IMR-90 (cell line): ENCODE data around the gene EBF3. TPM values are rescaled to one million over a fixed set of nuclear protein-coding genes. Genes with fewer than 3 reads are reported as not detected.

Source experiments
- ATAC-seq: fragments of 200-7000 bp; cut with Tn5 transposase; 2 replicates; pipeline ENCODE4 v1.9.1; 2020; ENCODE audit warnings: low read depth, mild to moderate bottlenecking, moderate library complexity
- BruUV-seq: library from RNA; stranded (reverse); fragments of 400-500 nt; replicated peaks from 2 replicates; lab custom pipeline; 2021; lab: Mats Ljungman, UMichigan
- CTCF ChIA-PET: fragments of 300-600 bp; formaldehyde crosslinking; extraction: SDS; loops from one replicate; lab custom pipeline; 2021; ENCODE audit warnings: antibody characterized with exemption; lab: Yijun Ruan, JAX
- POLR2A ChIA-PET: fragments of 300-600 bp; sonication (Branson Sonifier 250); formaldehyde crosslinking; loops from one replicate; lab custom pipeline; 2022; ENCODE audit warnings: antibody characterized with exemption; ENCODE audit not compliant: unreplicated experiment; lab: Charles Lee
- DNase-seq: peaks from one replicate; pipeline ENCODE4 v3.0.0; 2013
- H2AFZ ChIP-seq: replicated peaks from 2 replicates; pipeline ENCODE3; 2013; ENCODE audit warnings: low read length, mild to moderate bottlenecking; ENCODE audit not compliant: poor library complexity
- H2AK5ac ChIP-seq: 2 replicates; pipeline ENCODE4 v1.6.1; 2013; ENCODE audit warnings: low read depth, low read length, inconsistent platforms
- H2AK9ac ChIP-seq: replicated peaks from 2 replicates; pipeline ENCODE3; 2013; ENCODE audit warnings: mild to moderate bottlenecking, low read depth, low read length, moderate library complexity; ENCODE audit not compliant: poor library complexity
- H2BK120ac ChIP-seq: 2 replicates; pipeline ENCODE4 v1.6.1; 2013; ENCODE audit warnings: low read depth, low read length, inconsistent platforms
- H2BK15ac ChIP-seq: 3 replicates; pipeline ENCODE4 v1.6.1; 2013; ENCODE audit warnings: low read depth, low read length, inconsistent platforms
- H2BK20ac ChIP-seq: 2 replicates; pipeline ENCODE4 v1.6.1; 2013; ENCODE audit warnings: low read depth, mild to moderate bottlenecking, inconsistent platforms, low read length, moderate library complexity
- H2BK5ac ChIP-seq: 2 replicates; pipeline ENCODE4 v1.6.1; 2013; ENCODE audit warnings: mild to moderate bottlenecking, low read depth, low read length, inconsistent platforms; ENCODE audit not compliant: poor library complexity, severe bottlenecking
- H3K14ac ChIP-seq: replicated peaks from 2 replicates; pipeline ENCODE4 v1.6.1; 2013; ENCODE audit warnings: low read depth, low read length, inconsistent platforms
- H3K18ac ChIP-seq: 2 replicates; pipeline ENCODE4 v1.6.1; 2013; ENCODE audit warnings: low read depth, low read length, control low read depth
- H3K23ac ChIP-seq: 2 replicates; pipeline ENCODE4 v1.6.1; 2013; ENCODE audit warnings: low read depth, low read length, inconsistent platforms
- H3K27ac ChIP-seq: 2 replicates; pipeline ENCODE4 v1.5.1; 2013; ENCODE audit warnings: mild to moderate bottlenecking, control low read depth, low read length; ENCODE audit not compliant: insufficient read depth
- H3K27me3 ChIP-seq: 2 replicates; pipeline ENCODE4 v1.6.1; 2013; ENCODE audit warnings: low read length; ENCODE audit not compliant: control insufficient read depth, insufficient read depth
- H3K36me3 ChIP-seq: 2 replicates; pipeline ENCODE4 v1.6.1; 2013; ENCODE audit warnings: low read length, mixed read lengths; ENCODE audit not compliant: control insufficient read depth, insufficient read depth
- H3K4ac ChIP-seq: 2 replicates; pipeline ENCODE4 v1.6.1; 2013; ENCODE audit warnings: low read depth, low read length, inconsistent platforms
- H3K4me1 ChIP-seq: 2 replicates; pipeline ENCODE4 v1.6.1; 2013; ENCODE audit warnings: low read length, mixed read lengths; ENCODE audit not compliant: control insufficient read depth, insufficient read depth
- H3K4me2 ChIP-seq: 2 replicates; pipeline ENCODE4 v1.6.1; 2013; ENCODE audit warnings: low read depth, mild to moderate bottlenecking, control low read depth, low read length, moderate library complexity
- H3K4me3 ChIP-seq: 2 replicates; pipeline ENCODE4 v1.5.1; 2013; ENCODE audit warnings: low read depth, mild to moderate bottlenecking, control low read depth, low read length, moderate library complexity; ENCODE audit not compliant: insufficient read depth
- H3K56ac ChIP-seq: 2 replicates; pipeline ENCODE4 v1.6.1; 2013; ENCODE audit warnings: low read length, inconsistent platforms; ENCODE audit not compliant: insufficient read depth; ENCODE audit errors: extremely low read depth
- H3K79me1 ChIP-seq, 2 experiments: 2 replicates each; pipeline ENCODE4 v1.6.1; 2013; ENCODE audit warnings: low read length in 2 of 2, inconsistent platforms in 1 of 2, low read depth in 1 of 2
- H3K9ac ChIP-seq: 2 replicates; pipeline ENCODE4 v1.6.1; 2013; ENCODE audit warnings: low read depth, low read length, control low read depth
- H3K9me1 ChIP-seq: 2 replicates; pipeline ENCODE4 v1.6.1; 2013; ENCODE audit warnings: low read length, inconsistent platforms; ENCODE audit not compliant: insufficient read depth
- H3K9me3 ChIP-seq: 2 replicates; pipeline ENCODE4 v1.6.1; 2013; ENCODE audit warnings: low read length; ENCODE audit not compliant: control insufficient read depth, insufficient read depth
- H4K20me1 ChIP-seq: 2 replicates; pipeline ENCODE4 v1.6.1; 2013; ENCODE audit warnings: low read length, inconsistent platforms; ENCODE audit not compliant: insufficient read depth
- H4K5ac ChIP-seq: 2 replicates; pipeline ENCODE4 v1.6.1; 2013; ENCODE audit warnings: mild to moderate bottlenecking, low read depth, low read length, control low read depth
- H4K8ac ChIP-seq, 2 experiments: 2 replicates each; pipeline ENCODE4 v1.6.1; 2013; ENCODE audit warnings: low read depth in 2 of 2, low read length in 2 of 2, control low read depth in 1 of 2, inconsistent platforms in 1 of 2
- H4K91ac ChIP-seq: 2 replicates; pipeline ENCODE4 v1.6.1; 2013; ENCODE audit warnings: low read depth, low read length, inconsistent platforms; ENCODE audit not compliant: insufficient read depth
- BHLHE40 ChIP-seq: fragments of 150-350 bp; IDR thresholded peaks from 2 replicates; pipeline ENCODE4 v1.6.1; 2016; ENCODE audit warnings: mild to moderate bottlenecking, low read depth, low read length
- CEBPB ChIP-seq: IDR thresholded peaks from 2 replicates; pipeline ENCODE4 v1.6.1; 2012; ENCODE audit warnings: low read depth, low read length, improper control_type of control experiment
- CHD1 ChIP-seq: IDR thresholded peaks from 2 replicates; pipeline ENCODE4 v1.6.1; 2012; ENCODE audit warnings: low read depth, low read length, improper control_type of control experiment
- CTCF ChIP-seq: conservative IDR thresholded peaks from 2 replicates; pipeline ENCODE4 v1.5.1; 2012; ENCODE audit warnings: mild to moderate bottlenecking, low read depth, low read length, improper control_type of control experiment
- ELK1 ChIP-seq: fragments of 150-350 bp; IDR thresholded peaks from 2 replicates; pipeline ENCODE4 v1.6.1; 2016; ENCODE audit warnings: low read depth, mild to moderate bottlenecking, low read length, moderate library complexity, borderline replicate concordance
- FOS ChIP-seq: fragments of 150-350 bp; IDR thresholded peaks from 2 replicates; pipeline ENCODE4 v1.6.1; 2016; ENCODE audit warnings: low read depth, low read length
- MAFK ChIP-seq: IDR thresholded peaks from 2 replicates; pipeline ENCODE4 v1.6.1; 2012; ENCODE audit warnings: low read depth, low read length, improper control_type of control experiment
- MAZ ChIP-seq: IDR thresholded peaks from 2 replicates; pipeline ENCODE4 v1.6.1; 2012; ENCODE audit warnings: low read depth, mild to moderate bottlenecking, low read length, improper control_type of control experiment, moderate library complexity, borderline replicate concordance
- MXI1 ChIP-seq: IDR thresholded peaks from 2 replicates; pipeline ENCODE4 v1.6.1; 2012; ENCODE audit warnings: low read depth, mild to moderate bottlenecking, low read length, moderate library complexity, borderline replicate concordance
- NFE2L2 ChIP-seq: fragments of 150-350 bp; IDR thresholded peaks from 2 replicates; pipeline ENCODE4 v1.6.1; 2016; ENCODE audit warnings: low read depth, mild to moderate bottlenecking, low read length
- POLR2A ChIP-seq: IDR thresholded peaks from 2 replicates; pipeline ENCODE4 v1.6.1; 2012; ENCODE audit warnings: mild to moderate bottlenecking, low read depth, low read length
- RAD21 ChIP-seq: IDR thresholded peaks from 2 replicates; pipeline ENCODE4 v1.6.1; 2012; ENCODE audit warnings: low read length, improper control_type of control experiment
- RCOR1 ChIP-seq: IDR thresholded peaks from 2 replicates; pipeline ENCODE4 v1.6.1; 2012; ENCODE audit warnings: mild to moderate bottlenecking, low read length, improper control_type of control experiment; ENCODE audit not compliant: insufficient replicate concordance
- RFX5 ChIP-seq: IDR thresholded peaks from 2 replicates; pipeline ENCODE4 v1.8.0; 2012; ENCODE audit warnings: low read depth, mild to moderate bottlenecking, low read length, moderate library complexity
- SMC3 ChIP-seq: fragments of 150-350 bp; IDR thresholded peaks from 2 replicates; pipeline ENCODE4 v1.6.1; 2016; ENCODE audit warnings: low read depth, mild to moderate bottlenecking, antibody characterized with exemption, low read length, moderate library complexity
- USF2 ChIP-seq: fragments of 150-350 bp; IDR thresholded peaks from 2 replicates; pipeline ENCODE4 v1.6.1; 2017; ENCODE audit warnings: mild to moderate bottlenecking, antibody characterized with exemption, low read length, low read depth
- WGBS, 2 experiments: methylation state at CpG; one replicate each; pipeline versions ENCODE4 v1.1.5 to v1.1.7; 2013; ENCODE audit warnings: missing lambda C conversion rate in 2 of 2; ENCODE audit not compliant: insufficient read length in 1 of 2; ENCODE audit errors: extremely low coverage in 2 of 2; 5-methylcytosine and 5-hydroxymethylcytosine counted together
- dilution Hi-C: fragments of 300-500 bp; cut with HindIII; formaldehyde crosslinking; loops from one replicate; pipeline ENCODE4 v1.14.3; 2018; ENCODE audit warnings: low sequenced_read_pairs; ENCODE audit not compliant: unreplicated experiment
- in situ Hi-C: fragments of 300-500 bp; cut with MboI; formaldehyde crosslinking; loops from 3 replicates; pipeline ENCODE4 v1.14.3; 2019; ENCODE audit warnings: low sequenced_read_pairs, inconsistent platforms, mixed read lengths
- intact Hi-C: fragments of 100-400 bp; cut with micrococcal nuclease; formaldehyde crosslinking; loops from 2 replicates; pipeline ENCODE4 v1.10.0; 2022
- polyA plus RNA-seq, 3 experiments: library from polyadenylated mRNA; depleted of rRNA; stranded (reverse); fragments of >200 nt; gene quantifications; 2 replicates each; pipeline ENCODE4 v1.2.3, GENCODE V29; 2012; ENCODE audit warnings: low replicate concordance in 1 of 3
- total RNA-seq: library from RNA; depleted of rRNA; stranded (reverse); fragments of >200 nt; gene quantifications from 2 replicates; pipeline ENCODE4 v1.2.3, GENCODE V29; 2012

EBF3 gene
- total and polyA plus RNA-seq, 2 of the 4 experiments (the other 2 are of a cell fraction): 0.36 to 0.70 TPM

- WGBS, 2 experiments: no CpG with 5 or more reads among the region's 7 CpGs
- CTCF ChIA-PET: no interaction called here
Observed at GRCh38 chr10:129807211-129807610, 156.9 kb downstream of the EBF3 start.

More at GRCh38 chr10:129807211-129807610, 156.9 kb downstream of the EBF3 start:
- in situ Hi-C loops: no loop called here
- H3K27ac ChIP-seq: no peak overlapping the region
- no TSS peak for BruUV-seq
- H3K23ac ChIP-seq: no peak overlapping the region
- no peaks in the 10 kb centered on the region for H4K20me1 ChIP-seq
- no peak overlapping the region for H2BK20ac ChIP-seq
- ATAC-seq: no peak
- H2BK120ac ChIP-seq: no peak overlapping the region
- H2AK9ac ChIP-seq: no peak overlapping the region
- H3K4me1 ChIP-seq: no peaks in the 10 kb centered on the region
- H2AFZ ChIP-seq: no peak overlapping the region
- no peaks in the 10 kb centered on the region for H3K36me3 ChIP-seq
- H3K9me3 ChIP-seq: peaks cover 25% of the 10 kb centered on the region
- H3K14ac ChIP-seq: no peak overlapping the region
- no peak overlapping the region for H3K4me3 ChIP-seq
- POLR2A ChIA-PET: no interaction called here
- H4K5ac ChIP-seq: no peak overlapping the region
- H3K4me2 ChIP-seq: no peak overlapping the region
- no peak overlapping the region for H4K91ac ChIP-seq
- no peak overlapping the region for H3K9ac ChIP-seq
- no peaks in the 10 kb centered on the region for H3K27me3 ChIP-seq
- no peaks in the 10 kb centered on the region for H3K79me1 ChIP-seq
- dilution Hi-C loops: no loop called here
- DNase-seq: no peak
- no peak overlapping the region for H2BK5ac ChIP-seq
- no peak overlapping the region for H3K4ac ChIP-seq
- no peak overlapping the region for H2AK5ac ChIP-seq
- no peaks in the 10 kb centered on the region for H3K9me1 ChIP-seq
- no peak overlapping the region for H3K56ac ChIP-seq
- no peak overlapping the region for H4K8ac ChIP-seq
- no peak for TF ChIP-seq SMC3
- TF ChIP-seq NFE2L2: no peak
- TF ChIP-seq ELK1: no peak
- TF ChIP-seq POLR2A: no peak
- TF ChIP-seq CHD1: no peak
- no peak for TF ChIP-seq CTCF
- TF ChIP-seq RAD21: no peak
- no peak for TF ChIP-seq RCOR1
- no peak for TF ChIP-seq MAFK
- TF ChIP-seq FOS: no peak
- TF ChIP-seq USF2: no peak
- TF ChIP-seq CEBPB: no peak
- TF ChIP-seq MXI1: no peak
- no peak for TF ChIP-seq MAZ
- TF ChIP-seq RFX5: no peak
- no peak for TF ChIP-seq BHLHE40
- intact Hi-C loops: no loop called here
- no peak overlapping the region for H2BK15ac ChIP-seq
- no peak overlapping the region for H3K18ac ChIP-seq
